Astrocyte (in vitro differentiated cells and primary cell): ENCODE measurements around the gene ZNF556. TPM values are rescaled to one million over a fixed set of nuclear protein-coding genes. Genes with fewer than 3 reads are reported as not detected.

ENCODE experiments used
- DNase-seq: peaks from one replicate; pipeline ENCODE4 v3.0.0-alpha.2; 2010; ENCODE audit warnings: low read depth
- FAIRE-seq: peaks from 2 replicates; lab custom pipeline; 2011; peaks lifted over from hg19 to GRCh38; lab: Jason Lieb, UNC
- H2AFZ ChIP-seq: 2 replicates; pipeline ENCODE4 v1.6.0; 2012; ENCODE audit warnings: low read depth, low read length, inconsistent platforms
- H3K27ac ChIP-seq: 2 replicates; pipeline ENCODE4 v1.5.1; 2011; ENCODE audit warnings: low read depth, low read length, inconsistent platforms
- H3K27me3 ChIP-seq: 2 replicates; pipeline ENCODE4 v1.6.0; 2011; ENCODE audit warnings: low read length, inconsistent platforms; ENCODE audit not compliant: insufficient read depth
- H3K36me3 ChIP-seq: 2 replicates; pipeline ENCODE4 v1.5.1; 2011; ENCODE audit warnings: low read length, inconsistent platforms; ENCODE audit not compliant: insufficient read depth
- H3K4me1 ChIP-seq: 2 replicates; pipeline ENCODE4 v1.5.1; 2011; ENCODE audit warnings: low read length, inconsistent platforms; ENCODE audit not compliant: insufficient read depth
- H3K4me2 ChIP-seq: 2 replicates; pipeline ENCODE4 v1.6.0; 2012; ENCODE audit warnings: low read length, inconsistent platforms
- H3K4me3 ChIP-seq: 2 replicates; pipeline ENCODE4 v1.5.1; 2011; ENCODE audit warnings: low read depth, mild to moderate bottlenecking, low read length, inconsistent platforms; ENCODE audit not compliant: insufficient read depth
- H3K79me2 ChIP-seq: 2 replicates; pipeline ENCODE4 v1.6.0; 2012; ENCODE audit warnings: mild to moderate bottlenecking, low read length, inconsistent platforms; ENCODE audit not compliant: insufficient read depth
- H3K9ac ChIP-seq: 2 replicates; pipeline ENCODE4 v1.6.0; 2012; ENCODE audit warnings: mild to moderate bottlenecking, low read length, inconsistent platforms
- H3K9me3 ChIP-seq: 2 replicates; pipeline ENCODE4 v1.5.1; 2012; ENCODE audit warnings: low read depth, mild to moderate bottlenecking, low read length, inconsistent platforms; ENCODE audit not compliant: insufficient read depth
- H4K20me1 ChIP-seq: 2 replicates; pipeline ENCODE4 v1.6.0; 2012; ENCODE audit warnings: low read length, inconsistent platforms; ENCODE audit not compliant: insufficient read depth
- H3K27ac Mint-ChIP-seq: one replicate; pipeline ENCODE4 v1.8.0; 2021; ENCODE audit warnings: mild to moderate bottlenecking, mixed read lengths; ENCODE audit not compliant: unreplicated experiment
- H3K27me3 Mint-ChIP-seq: one replicate; pipeline ENCODE4 v1.8.0; 2021; ENCODE audit warnings: low read depth, mixed read lengths; ENCODE audit not compliant: unreplicated experiment
- H3K36me3 Mint-ChIP-seq: one replicate; pipeline ENCODE4 v1.8.0; 2021; ENCODE audit warnings: low read depth, mixed read lengths; ENCODE audit not compliant: unreplicated experiment
- H3K4me1 Mint-ChIP-seq: one replicate; pipeline ENCODE4 v1.8.0; 2021; ENCODE audit warnings: low read depth, mixed read lengths; ENCODE audit not compliant: unreplicated experiment
- H3K4me3 Mint-ChIP-seq: one replicate; pipeline ENCODE4 v1.8.0; 2021; ENCODE audit warnings: mild to moderate bottlenecking, moderate library complexity, mixed read lengths; ENCODE audit not compliant: unreplicated experiment
- H3K9me3 Mint-ChIP-seq: one replicate; pipeline ENCODE4 v1.8.0; 2021; ENCODE audit warnings: mild to moderate bottlenecking, mixed read lengths; ENCODE audit not compliant: unreplicated experiment
- CTCF ChIP-seq: IDR thresholded peaks from 2 replicates; pipeline ENCODE4 v1.5.1; 2011; ENCODE audit warnings: low read depth, mild to moderate bottlenecking, inconsistent platforms, low read length, moderate library complexity; ENCODE audit not compliant: insufficient read depth
- EZH2 ChIP-seq: IDR thresholded peaks from 2 replicates; pipeline ENCODE4 v1.6.1; 2012; ENCODE audit warnings: mild to moderate bottlenecking, low read length, inconsistent platforms; ENCODE audit not compliant: insufficient read depth
- total RNA-seq: library from RNA; stranded (reverse); gene quantifications from 2 replicates; pipeline ENCODE4 v1.2.1, GENCODE V29; 2021

The ZNF556 gene
- total RNA-seq, 1 donor from 2014 or later = not detected

GRCh38 chr19:2834294-2834871 is 32.8 kb upstream of the ZNF556 start:
- no peak overlapping the region for H3K9ac ChIP-seq
- H3K79me2 ChIP-seq = no peaks in the 10 kb centered on the region
- peaks cover 64% of the 10 kb centered on the region for H3K36me3 Mint-ChIP-seq
- no peak for FAIRE-seq
- H4K20me1 ChIP-seq = no peaks in the 10 kb centered on the region
- H3K4me1 ChIP-seq = no peaks in the 10 kb centered on the region
- no peaks in the 10 kb centered on the region for H3K36me3 ChIP-seq
- H3K27ac ChIP-seq = no peak overlapping the region
- no peak overlapping the region for H2AFZ ChIP-seq
- H3K4me1 Mint-ChIP-seq = no peaks in the 10 kb centered on the region
- no peak overlapping the region for H3K27ac Mint-ChIP-seq
- H3K4me3 ChIP-seq = no peak overlapping the region
- peak overlapping the region; percentile 66 for H3K4me3 Mint-ChIP-seq
- H3K9me3 Mint-ChIP-seq = peaks cover 74% of the 10 kb centered on the region
- peaks cover 46% of the 10 kb centered on the region for H3K9me3 ChIP-seq
- no peak overlapping the region for H3K4me2 ChIP-seq
- H3K27me3 Mint-ChIP-seq = no peaks in the 10 kb centered on the region
- TF ChIP-seq EZH2 (no peak), CTCF (no peak)
- DNase-seq = no peak
- H3K27me3 ChIP-seq = no peaks in the 10 kb centered on the region

- Histone ChIP-seq H2AFZ (no peak overlapping the region), H3K4me2 (no peak overlapping the region), H3K4me1 (peaks cover 7% of the 10 kb centered on the region), H4K20me1 (peaks cover 4% of the 10 kb centered on the region), H3K79me2 (peaks cover 9% of the 10 kb centered on the region), H3K27ac (no peak overlapping the region), H3K4me3 (no peak overlapping the region), H3K9ac (no peak overlapping the region), H3K27me3 (no peaks in the 10 kb centered on the region), H3K9me3 (peaks cover 44% of the 10 kb centered on the region), H3K36me3 (no peaks in the 10 kb centered on the region)
- Mint-ChIP-seq H3K4me3 (no peak overlapping the region), H3K27ac (no peak overlapping the region), H3K36me3 (peaks cover 52% of the 10 kb centered on the region), H3K27me3 (no peaks in the 10 kb centered on the region), H3K4me1 (peaks cover 4% of the 10 kb centered on the region), H3K9me3 (peaks cover 58% of the 10 kb centered on the region)
- FAIRE-seq (no peak), DNase-seq (no peak)
- TF ChIP-seq CTCF = no peak
- no peak for TF ChIP-seq EZH2
These were observed 29.7 kb upstream of the ZNF556 start for GRCh38 chr19:2837430-2837829.
